H9 (cell line): ENCODE data around the gene IQCE. TPM values are rescaled to one million over a fixed set of nuclear protein-coding genes. Genes with fewer than 3 reads are reported as not detected.

ENCODE experiments used
- DNase-seq: peaks from one replicate; pipeline ENCODE4 v3.0.0-alpha.2; 2017
- H2AFZ ChIP-seq: one replicate; pipeline ENCODE4 v1.6.1; 2013; ENCODE audit warnings: mild to moderate bottlenecking, low read length, control low read depth, moderate library complexity
- H2AK5ac ChIP-seq: 2 replicates; pipeline ENCODE4 v1.6.1; 2013; ENCODE audit warnings: low read length, control low read depth, mixed read lengths; ENCODE audit not compliant: insufficient read length
- H2BK120ac ChIP-seq: one replicate; pipeline ENCODE4 v1.6.1; 2013; ENCODE audit warnings: low read depth, mild to moderate bottlenecking, low read length, control low read depth, inconsistent platforms; ENCODE audit not compliant: poor library complexity, severe bottlenecking
- H2BK12ac ChIP-seq: 2 replicates; pipeline ENCODE4 v1.6.1; 2013; ENCODE audit warnings: low read length, control low read depth, mixed read lengths, low read depth; ENCODE audit not compliant: insufficient read length
- H2BK15ac ChIP-seq: 2 replicates; pipeline ENCODE4 v1.6.1; 2013; ENCODE audit warnings: low read depth, low read length, control low read depth
- H2BK20ac ChIP-seq: one replicate; pipeline ENCODE4 v1.6.1; 2013; ENCODE audit warnings: low read depth, mild to moderate bottlenecking, low read length, control low read depth, inconsistent platforms; ENCODE audit not compliant: poor library complexity, severe bottlenecking
- H2BK5ac ChIP-seq: 2 replicates; pipeline ENCODE4 v1.6.1; 2013; ENCODE audit warnings: low read length, control low read depth, mixed read lengths; ENCODE audit not compliant: insufficient read length
- H3K14ac ChIP-seq: 2 replicates; pipeline ENCODE4 v1.6.1; 2013; ENCODE audit warnings: low read length, control low read depth; ENCODE audit not compliant: insufficient read depth
- H3K18ac ChIP-seq: 2 replicates; pipeline ENCODE4 v1.6.1; 2013; ENCODE audit warnings: low read depth, mild to moderate bottlenecking, mixed read lengths, low read length, control low read depth; ENCODE audit not compliant: insufficient read length
- H3K23ac ChIP-seq: 2 replicates; pipeline ENCODE4 v1.6.1; 2013; ENCODE audit warnings: low read length, control low read depth, mixed read lengths, low read depth; ENCODE audit not compliant: insufficient read length
- H3K23me2 ChIP-seq: 2 replicates; pipeline ENCODE4 v1.6.1; 2013; ENCODE audit warnings: low read depth, mild to moderate bottlenecking, mixed read lengths, low read length, control low read depth; ENCODE audit not compliant: insufficient read length, poor library complexity, severe bottlenecking
- H3K27ac ChIP-seq: 2 replicates; pipeline ENCODE4 v1.5.1; 2013; ENCODE audit warnings: low read length, control low read depth, mixed read lengths, low read depth; ENCODE audit not compliant: insufficient read length
- H3K27me3 ChIP-seq: 2 replicates; pipeline ENCODE4 v1.6.1; 2013; ENCODE audit warnings: low read length, control low read depth, inconsistent platforms; ENCODE audit not compliant: insufficient read depth
- H3K4ac ChIP-seq: 2 replicates; pipeline ENCODE4 v1.6.1; 2013; ENCODE audit warnings: low read depth, mild to moderate bottlenecking, control low read depth, inconsistent platforms, low read length, moderate library complexity
- H3K4me1 ChIP-seq: 2 replicates; pipeline ENCODE4 v1.6.1; 2013; ENCODE audit warnings: low read length, control low read depth, inconsistent platforms; ENCODE audit not compliant: insufficient read depth
- H3K4me2 ChIP-seq: 2 replicates; pipeline ENCODE4 v1.6.1; 2013; ENCODE audit warnings: low read length, control low read depth, mixed read lengths; ENCODE audit not compliant: insufficient read length, insufficient read depth
- H3K56ac ChIP-seq: 2 replicates; pipeline ENCODE4 v1.6.1; 2013; ENCODE audit warnings: low read depth, mild to moderate bottlenecking, mixed read lengths, low read length, control low read depth; ENCODE audit not compliant: insufficient read length
- H3K79me1 ChIP-seq: 2 replicates; pipeline ENCODE4 v1.6.1; 2013; ENCODE audit warnings: low read depth, mild to moderate bottlenecking, moderate library complexity, low read length, control low read depth, inconsistent platforms; ENCODE audit not compliant: insufficient read depth, poor library complexity, severe bottlenecking
- H3K79me2 ChIP-seq: 2 replicates; pipeline ENCODE4 v1.6.1; 2013; ENCODE audit warnings: low read length, control low read depth, inconsistent platforms; ENCODE audit not compliant: insufficient read depth
- H3K9ac ChIP-seq: 2 replicates; pipeline ENCODE4 v1.6.1; 2013; ENCODE audit warnings: low read length, control low read depth, mixed read lengths; ENCODE audit not compliant: insufficient read length; ENCODE audit errors: extremely low read depth
- H3K9me3 ChIP-seq: one replicate; pipeline ENCODE4 v1.6.1; 2013; ENCODE audit warnings: low read depth, low read length, inconsistent platforms; ENCODE audit not compliant: control insufficient read depth
- H3T11ph ChIP-seq: one replicate; pipeline ENCODE4 v1.6.1; 2013; ENCODE audit warnings: mild to moderate bottlenecking, low read length, control low read depth, inconsistent platforms
- H4K20me1 ChIP-seq: one replicate; pipeline ENCODE4 v1.6.1; 2013; ENCODE audit not compliant: control insufficient read depth, insufficient read length, insufficient read depth
- H4K5ac ChIP-seq: 2 replicates; pipeline ENCODE4 v1.6.1; 2013; ENCODE audit warnings: low read depth, mild to moderate bottlenecking, mixed read lengths, low read length, control low read depth; ENCODE audit not compliant: insufficient read length
- H4K8ac ChIP-seq: replicated peaks from 2 replicates; pipeline ENCODE4 v1.6.1; 2013; ENCODE audit warnings: low read length, control low read depth, mixed read lengths, low read depth; ENCODE audit not compliant: insufficient read length
- H4K91ac ChIP-seq: 2 replicates; pipeline ENCODE4 v1.6.1; 2013; ENCODE audit warnings: low read depth, mild to moderate bottlenecking, moderate library complexity, mixed read lengths, low read length, control low read depth; ENCODE audit not compliant: insufficient read length
- H3K27ac Mint-ChIP-seq, 3 experiments: 2 replicates in 2 of 3; 3 replicates in 1 of 3; pipeline ENCODE4 v1.8.0; 2020 to 2021; ENCODE audit warnings: mixed read lengths in 3 of 3, mild to moderate bottlenecking in 1 of 3, moderate library complexity in 1 of 3
- H3K27me3 Mint-ChIP-seq: 2 replicates; pipeline ENCODE4 v1.8.0; 2021; ENCODE audit warnings: low read depth, mild to moderate bottlenecking, moderate library complexity, mixed read lengths
- H3K36me3 Mint-ChIP-seq, 3 experiments: 2 replicates in 2 of 3; 3 replicates in 1 of 3; pipeline ENCODE4 v1.8.0; 2020 to 2021; ENCODE audit warnings: low read depth in 3 of 3, mixed read lengths in 3 of 3; ENCODE audit not compliant: insufficient read depth in 1 of 3
- H3K4me1 Mint-ChIP-seq, 2 experiments: 2 replicates each; pipeline ENCODE4 v1.8.0; 2020; ENCODE audit warnings: mixed read lengths in 2 of 2
- H3K4me3 Mint-ChIP-seq, 2 experiments: 2 replicates in 1 of 2; 3 replicates in 1 of 2; pipeline ENCODE4 v1.8.0; 2020 to 2021; ENCODE audit warnings: mild to moderate bottlenecking in 2 of 2, mixed read lengths in 2 of 2, moderate library complexity in 1 of 2
- H3K9me3 Mint-ChIP-seq, 2 experiments: 2 replicates in 1 of 2; 3 replicates in 1 of 2; pipeline ENCODE4 v1.8.0; 2020; ENCODE audit warnings: mild to moderate bottlenecking in 2 of 2, mixed read lengths in 2 of 2, moderate library complexity in 1 of 2
- WGBS: extraction: QIAGEN DNeasy Blood & Tissue Kit; methylation state at CpG from one replicate; pipeline ENCODE4 v1.1.7; 2013; ENCODE audit warnings: missing lambda C conversion rate, low lambda C conversion rate, mixed read lengths; ENCODE audit not compliant: insufficient read length; ENCODE audit errors: extremely low coverage; 5-methylcytosine and 5-hydroxymethylcytosine counted together
- total RNA-seq: library from RNA; stranded (reverse); gene quantifications from 2 replicates; pipeline ENCODE4 v1.2.1, GENCODE V29; 2021
- TF ChIP-seq, protein P1 (sequence below): fragments of 200-600 bp; sonication (generic); conservative IDR thresholded peaks from 3 replicates; pipeline ENCODE4 v1.8.0; 2021; ENCODE audit warnings: antibody characterized with exemption, mild to moderate bottlenecking

The IQCE gene
- total RNA-seq, 1 experiment from 2014 or later: 7.0 TPM

DNA sequence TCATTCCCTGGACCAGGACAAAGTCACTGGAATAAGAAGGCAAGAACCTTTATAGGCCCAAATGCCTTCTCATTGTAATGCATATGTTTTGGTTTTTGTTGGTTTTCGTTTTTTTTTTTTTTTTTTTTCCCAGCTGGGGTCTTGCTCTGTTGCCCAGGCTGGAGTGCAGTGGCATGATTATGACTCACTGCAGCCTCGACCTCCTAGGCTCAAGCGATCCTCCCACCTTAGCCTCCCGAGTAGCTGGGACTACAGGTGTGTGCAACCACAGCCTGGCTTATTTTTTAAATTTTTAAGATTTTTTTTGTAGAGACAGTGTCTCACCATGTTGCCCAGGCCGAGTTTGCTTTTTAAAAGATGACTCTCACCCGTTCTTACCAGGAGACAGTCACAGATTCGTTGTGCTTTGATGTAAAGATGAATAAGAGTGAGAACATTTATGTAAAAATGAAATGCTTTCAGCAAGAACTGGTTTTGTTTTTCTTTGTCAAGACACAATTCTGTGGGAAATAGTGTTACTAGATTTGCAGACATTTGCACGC lies 7.6 kb downstream of the IQCE start:
- TF ChIP-seq, protein P1, sequence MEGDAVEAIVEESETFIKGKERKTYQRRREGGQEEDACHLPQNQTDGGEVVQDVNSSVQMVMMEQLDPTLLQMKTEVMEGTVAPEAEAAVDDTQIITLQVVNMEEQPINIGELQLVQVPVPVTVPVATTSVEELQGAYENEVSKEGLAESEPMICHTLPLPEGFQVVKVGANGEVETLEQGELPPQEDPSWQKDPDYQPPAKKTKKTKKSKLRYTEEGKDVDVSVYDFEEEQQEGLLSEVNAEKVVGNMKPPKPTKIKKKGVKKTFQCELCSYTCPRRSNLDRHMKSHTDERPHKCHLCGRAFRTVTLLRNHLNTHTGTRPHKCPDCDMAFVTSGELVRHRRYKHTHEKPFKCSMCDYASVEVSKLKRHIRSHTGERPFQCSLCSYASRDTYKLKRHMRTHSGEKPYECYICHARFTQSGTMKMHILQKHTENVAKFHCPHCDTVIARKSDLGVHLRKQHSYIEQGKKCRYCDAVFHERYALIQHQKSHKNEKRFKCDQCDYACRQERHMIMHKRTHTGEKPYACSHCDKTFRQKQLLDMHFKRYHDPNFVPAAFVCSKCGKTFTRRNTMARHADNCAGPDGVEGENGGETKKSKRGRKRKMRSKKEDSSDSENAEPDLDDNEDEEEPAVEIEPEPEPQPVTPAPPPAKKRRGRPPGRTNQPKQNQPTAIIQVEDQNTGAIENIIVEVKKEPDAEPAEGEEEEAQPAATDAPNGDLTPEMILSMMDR: no peak
- no peak overlapping the region for H3K18ac ChIP-seq
- H3K4me1 Mint-ChIP-seq: peaks cover 9 to 15% of the 10 kb centered on the region in 2 experiments
- no peaks in the 10 kb centered on the region for H3K4me1 ChIP-seq
- H3K79me2 ChIP-seq: no peaks in the 10 kb centered on the region
- peaks cover 0 to 5% (median 2%) of the 10 kb centered on the region in 3 experiments; a peak in 3 of 7 replicates for H3K36me3 Mint-ChIP-seq
- H2BK120ac ChIP-seq: no peak overlapping the region
- no peak overlapping the region for H2AK5ac ChIP-seq
- no peak overlapping the region for H3T11ph ChIP-seq
- no peaks in the 10 kb centered on the region for H3K27me3 Mint-ChIP-seq
- H3K27ac Mint-ChIP-seq: no peak overlapping the region
- no peak overlapping the region for H3K9ac ChIP-seq
- no peak overlapping the region for H4K5ac ChIP-seq
- no peak for DNase-seq
- no peaks in the 10 kb centered on the region for H3K9me3 ChIP-seq
- H2BK5ac ChIP-seq: no peak overlapping the region
- no peaks in the 10 kb centered on the region for H3K23me2 ChIP-seq
- H4K20me1 ChIP-seq: no peaks in the 10 kb centered on the region
- H3K9me3 Mint-ChIP-seq: no peaks in the 10 kb centered on the region
- WGBS: no CpG with 5 or more reads among the region's 8 CpGs
- no peak overlapping the region for H4K8ac ChIP-seq
- H3K56ac ChIP-seq: no peak overlapping the region
- H2AFZ ChIP-seq: no peak overlapping the region
- H3K79me1 ChIP-seq: no peaks in the 10 kb centered on the region
- no peak overlapping the region for H4K91ac ChIP-seq
- no peak overlapping the region for H3K23ac ChIP-seq
- H3K27ac ChIP-seq: no peak overlapping the region
- H3K27me3 ChIP-seq: no peaks in the 10 kb centered on the region
- H3K14ac ChIP-seq: no peak overlapping the region
- H2BK12ac ChIP-seq: no peak overlapping the region
- no peak overlapping the region for H3K4ac ChIP-seq
- H3K4me2 ChIP-seq: no peak overlapping the region
- H3K4me3 Mint-ChIP-seq: no peak overlapping the region
- H2BK20ac ChIP-seq: no peak overlapping the region
- H2BK15ac ChIP-seq: no peak overlapping the region
